M059J (cell line): ENCODE data around the gene APBA2. TPM values are rescaled to one million over a fixed set of nuclear protein-coding genes. Genes with fewer than 3 reads are reported as not detected.
A peak's percentile ranks its signal among the peaks of the same experiment; 100 is the strongest.
"Not testable (repeated sequence)": the region's sequence is repeated elsewhere in the genome, so short reads cannot be mapped to it uniquely, and the experiment has no call there.

Experiments
- DNase-seq: peaks from one replicate; pipeline ENCODE4 v3.0.0-alpha.2; 2012; ENCODE audit warnings: low read depth
- total RNA-seq: library from RNA; depleted of rRNA; stranded (reverse); fragments of >200 nt; shearing (Covaris generic); gene quantifications from 2 replicates; pipeline ENCODE4 v1.2.3, GENCODE V29; 2014

Gene APBA2
- total RNA-seq, 1 experiment from 2014 or later, result 11.2 TPM

- no peak for DNase-seq
These were observed 149.8 kb downstream of the APBA2 start for GRCh38 chr15:29035336-29036285.

- no peak for DNase-seq
These were observed 152.4 kb downstream of the APBA2 start for GRCh38 chr15:29037997-29038705.

GRCh38 chr15:29039466-29040369 is 153.9 kb downstream of the APBA2 start:
- DNase-seq, result no peak

GRCh38 chr15:29040370-29040751 is 154.6 kb downstream of the APBA2 start:
- no peak for DNase-seq

GRCh38 chr15:29043736-29044502 is 158.1 kb downstream of the APBA2 start:
- DNase-seq, result peak; percentile 73

GRCh38 chr15:29044503-29044901 is 158.7 kb downstream of the APBA2 start:
- peak; percentile 66 for DNase-seq

- not testable (repeated sequence) for DNase-seq
These were observed 159.4 kb downstream of the APBA2 start for GRCh38 chr15:29045161-29045560.

- DNase-seq, result peak; percentile 71
These were observed 159.9 kb downstream of the APBA2 start for GRCh38 chr15:29045717-29046116.

GRCh38 chr15:29046281-29046810 is 160.6 kb downstream of the APBA2 start:
- DNase-seq, result no peak

- DNase-seq, result no peak
These were observed 161.2 kb downstream of the APBA2 start for GRCh38 chr15:29046977-29047376.

- peak; percentile 24 for DNase-seq
These were observed 162.2 kb downstream of the APBA2 start for GRCh38 chr15:29048011-29048410.

GRCh38 chr15:29050870-29051269 is 165.1 kb downstream of the APBA2 start:
- no peak for DNase-seq

- DNase-seq, result no peak
These were observed 165.6 kb downstream of the APBA2 start for GRCh38 chr15:29051422-29051821.

GRCh38 chr15:29053006-29053405 is 167.2 kb downstream of the APBA2 start:
- no peak for DNase-seq

- DNase-seq, result no peak
These were observed 167.9 kb downstream of the APBA2 start for GRCh38 chr15:29053661-29054131.

GRCh38 chr15:29054171-29055045 is 168.6 kb downstream of the APBA2 start:
- DNase-seq, result no peak

- DNase-seq, result no peak
These were observed 170.1 kb downstream of the APBA2 start for GRCh38 chr15:29055876-29056275.

- no peak for DNase-seq
These were observed 171.2 kb downstream of the APBA2 start for GRCh38 chr15:29056839-29057450.

- no peak for DNase-seq
These were observed 172.1 kb downstream of the APBA2 start for GRCh38 chr15:29057856-29058255.
